Gastrocnemius medialis (tissue), 4 donors: Measurements from ENCODE around the gene RNF144A. TPM values are rescaled to one million over a fixed set of nuclear protein-coding genes. Genes with fewer than 3 reads are reported as not detected.

ENCODE experiments used
- ATAC-seq, 2 donors: fragments of 150-250 bp; one replicate each; pipeline ENCODE4 v1.9.1; 2016
- DNase-seq, 2 donors: peaks; one replicate each; pipeline ENCODE4 v3.0.0-alpha.2; 2019
- H3K27ac ChIP-seq, 4 donors: fragments of 200-600 bp; sonication (generic); 1 replicate in 1 of 4; 2 replicates in 3 of 4; pipeline ENCODE4 v1.5.1; 2016 to 2018; ENCODE audit warnings: mild to moderate bottlenecking in 2 of 4, moderate library complexity in 1 of 4
- H3K27me3 ChIP-seq, 3 donors: fragments of 200-600 bp; sonication (generic) in 2 of 3; 1 replicate in 1 of 3; 2 replicates in 2 of 3; pipeline versions ENCODE4 v1.5.1 to v1.6.0; 2016 to 2019; ENCODE audit warnings: mild to moderate bottlenecking in 1 of 3, moderate library complexity in 1 of 3
- H3K36me3 ChIP-seq, 2 donors: fragments of 200-600 bp; sonication (generic) in 1 of 2; one replicate each; pipeline ENCODE4 v1.5.1; 2017 to 2018
- H3K4me1 ChIP-seq, 2 donors: fragments of 200-600 bp; sonication (generic) in 1 of 2; one replicate each; pipeline ENCODE4 v1.5.1; 2016 to 2017; ENCODE audit warnings: mild to moderate bottlenecking in 2 of 2
- H3K4me3 ChIP-seq, 4 donors: fragments of 200-600 bp; sonication (generic) in 3 of 4; 1 replicate in 1 of 4; 2 replicates in 3 of 4; pipeline ENCODE4 v1.5.1; 2016 to 2019; ENCODE audit warnings: mild to moderate bottlenecking in 2 of 4
- H3K9me3 ChIP-seq, 3 donors: fragments of 200-600 bp; sonication (generic) in 2 of 3; 1 replicate in 1 of 3; 2 replicates in 2 of 3; pipeline ENCODE4 v1.5.1; 2016 to 2019
- CTCF ChIP-seq, 5 experiments: fragments of 450-650 bp in 3 of 5; fragments of 200-600 bp in 2 of 5; sonication (generic) in 2 of 5; IDR thresholded peaks in 4 of 5; conservative IDR thresholded peaks in 1 of 5; 1 replicate in 4 of 5; 2 replicates in 1 of 5; pipeline ENCODE4 v1.5.1; 2016 to 2019; ENCODE audit warnings: antibody characterized with exemption in 5 of 5, mild to moderate bottlenecking in 3 of 5, moderate library complexity in 3 of 5
- POLR2A ChIP-seq, 2 donors: fragments of 450-650 bp; IDR thresholded peaks; one replicate each; pipeline ENCODE4 v1.6.1; 2017; ENCODE audit warnings: antibody characterized with exemption in 2 of 2, mild to moderate bottlenecking in 2 of 2, moderate library complexity in 2 of 2
- in situ Hi-C, 4 donors: fragments of 200-750 bp; cut with MboI; loops; one replicate each; pipeline versions ENCODE4 v1.15.0 to v1.8.0; 2017; ENCODE audit warnings: low sequenced_read_pairs in 4 of 4
- intact Hi-C: fragments of 100-400 bp; cut with DNase I; formaldehyde crosslinking; loops from one replicate; pipeline ENCODE4 v1.15.1; 2023; ENCODE audit warnings: low total_unique reads
- total RNA-seq, 4 donors: library from RNA; depleted of rRNA; stranded (reverse); fragments of >200 nt; gene quantifications; one replicate each; pipeline versions ENCODE4 v1.1.0 to v1.2.3, GENCODE V29; 2016

The RNF144A gene
- total RNA-seq, 4 donors from 2014 or later: 4.9 to 16.2 (median 10.2) TPM

GRCh38 chr2:7007488-7007845 is 90.3 kb downstream of the RNF144A start:
- intact Hi-C loops: no loop called here
- peak overlapping the region in 3 of 4 donors; percentile 2 to 30 (median 5) for H3K4me3 ChIP-seq

GRCh38 chr2:7007846-7008741 is 90.9 kb downstream of the RNF144A start:
- Histone ChIP-seq H3K9me3 (no peaks in the 10 kb centered on the region), H3K4me3 (peak overlapping the region; percentile 2 to 30 (median 6)), H3K27me3 (no peaks in the 10 kb centered on the region), H3K36me3 (no peaks in the 10 kb centered on the region), H3K27ac (peak overlapping the region; percentile 69 to 83 (median 78)), H3K4me1 (peaks cover 47 to 69% of the 10 kb centered on the region in 2 donors)
- peak in 1 of 2 donors; percentile 10 for TF ChIP-seq POLR2A (IDR thresholded peaks at IDR 0.05)
- peak; percentile 24 to 57 (median 39) for TF ChIP-seq CTCF (IDR thresholded peaks at IDR 0.05 in 4 of 5, conservative IDR thresholded peaks at IDR 0.05 in 1 of 5)
- intact Hi-C loops: loop anchor here (2.0 kb wide), 1 partner anchor 91 kb away; the partner anchor contains the start of gene RNF144A
- in situ Hi-C loops: no loop called here
- ATAC-seq (peak; percentile 83 to 85), DNase-seq (peak; percentile 91 to 93)

More at GRCh38 chr2:7007488-7007845, 90.3 kb downstream of the RNF144A start:
- Histone ChIP-seq H3K9me3 (no peaks in the 10 kb centered on the region), H3K4me1 (peaks cover 42 to 65% of the 10 kb centered on the region in 2 donors), H3K27me3 (no peaks in the 10 kb centered on the region), H3K36me3 (no peaks in the 10 kb centered on the region), H3K27ac (peak overlapping the region; percentile 69 to 83 (median 78))
- in situ Hi-C loops: no loop called here
- DNase-seq (no peak), ATAC-seq (no peak)
- TF ChIP-seq POLR2A (IDR thresholded peaks at IDR 0.05) (no peak), CTCF (IDR thresholded peaks at IDR 0.05 in 4 of 5, conservative IDR thresholded peaks at IDR 0.05 in 1 of 5) (no peak)

GRCh38 chr2:7009207-7009911 is 92.1 kb downstream of the RNF144A start:
- no peak for ATAC-seq
- DNase-seq: no peak
- Histone ChIP-seq H3K27me3 (no peaks in the 10 kb centered on the region), H3K36me3 (no peaks in the 10 kb centered on the region), H3K4me1 (peaks cover 50 to 74% of the 10 kb centered on the region in 2 donors), H3K9me3 (no peaks in the 10 kb centered on the region), H3K27ac (peak overlapping the region; percentile 69 to 83 (median 78)), H3K4me3 (no peak overlapping the region)
- in situ Hi-C loops: no loop called here
- intact Hi-C loops: loop anchor here (2.0 kb wide), 1 partner anchor 93 kb away; the partner anchor contains the start of gene RNF144A
- TF ChIP-seq POLR2A (IDR thresholded peaks at IDR 0.05) (no peak), CTCF (IDR thresholded peaks at IDR 0.05 in 4 of 5, conservative IDR thresholded peaks at IDR 0.05 in 1 of 5) (no peak)

- no peaks in the 10 kb centered on the region for H3K9me3 ChIP-seq
- TF ChIP-seq POLR2A (IDR thresholded peaks at IDR 0.05) (no peak), CTCF (IDR thresholded peaks at IDR 0.05 in 4 of 5, conservative IDR thresholded peaks at IDR 0.05 in 1 of 5) (no peak)
- peak overlapping the region; percentile 69 to 83 (median 78) for H3K27ac ChIP-seq
- H3K27me3 ChIP-seq: no peaks in the 10 kb centered on the region
- in situ Hi-C loops (no loop called here), intact Hi-C loops (loop anchor here (1.0 kb wide), 1 partner anchor 21 kb away; no protein-coding TSS in a partner anchor)
- DNase-seq: peak; percentile 33 to 52
- ATAC-seq: peak; percentile 27 to 57
- no peak overlapping the region for H3K4me3 ChIP-seq
- H3K36me3 ChIP-seq: no peaks in the 10 kb centered on the region
- H3K4me1 ChIP-seq: peaks cover 62 to 85% of the 10 kb centered on the region in 2 donors
These were observed 93.3 kb downstream of the RNF144A start for GRCh38 chr2:7010391-7011054.
